ENCODE results near the gene C2CD4C. TPM values are rescaled to one million over a fixed set of nuclear protein-coding genes. Genes with fewer than 3 reads are reported as not detected.
"Not testable (repeated sequence)": the region's sequence is repeated elsewhere in the genome, so short reads cannot be mapped to it uniquely, and the experiment has no call there.

Gene C2CD4C
- total RNA-seq, 2 experiments from 2014 or later, result not detected

- H3K4me3 Mint-ChIP-seq; H3K36me3 Mint-ChIP-seq; H3K9me3 Mint-ChIP-seq; ATAC-seq (ENCODE audit: low read depth); DNase-seq; H3K27ac Mint-ChIP-seq; H3K4me1 Mint-ChIP-seq; POLR2A ChIA-PET: not testable (repeated sequence)
- peaks cover 37% of the 10 kb centered on the region for H3K27me3 Mint-ChIP-seq
Measured at GRCh38 chr19:381901-382300, 27.0 kb downstream of the C2CD4C start.

DNA sequence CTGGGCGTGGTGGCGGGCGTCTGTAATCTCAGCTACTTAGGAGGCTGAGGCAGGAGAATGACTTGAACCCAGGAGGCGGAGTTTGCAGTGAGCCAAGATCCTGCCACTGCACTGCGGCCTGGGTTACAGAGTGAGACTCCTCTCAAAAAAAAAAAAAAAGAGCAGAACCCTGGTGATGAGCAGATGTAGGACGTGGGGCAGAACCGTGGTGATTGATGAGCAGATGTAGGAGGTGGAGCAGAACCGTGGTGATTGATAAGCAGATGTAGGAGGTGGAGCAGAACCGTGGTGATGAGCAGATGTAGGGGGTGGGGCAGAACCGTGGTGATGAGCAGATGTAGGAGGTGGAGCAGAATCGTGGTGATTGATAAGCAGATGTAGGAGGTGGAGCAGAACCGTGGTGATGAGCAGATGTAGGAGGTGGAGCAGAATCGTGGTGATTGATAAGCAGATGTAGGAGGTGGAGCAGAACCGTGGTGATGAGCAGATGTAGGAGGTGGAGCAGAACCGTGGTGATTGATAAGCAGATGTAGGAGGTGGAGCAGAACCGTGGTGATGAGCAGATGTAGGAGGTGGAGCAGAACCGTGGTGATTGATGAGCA, 28.2 kb downstream of the C2CD4C start:
- H3K4me3 Mint-ChIP-seq; H3K9me3 Mint-ChIP-seq; H3K36me3 Mint-ChIP-seq; ATAC-seq (ENCODE audit: low read depth); POLR2A ChIA-PET; H3K27ac Mint-ChIP-seq; H3K4me1 Mint-ChIP-seq; DNase-seq: not testable (repeated sequence)
- peaks cover 27% of the 10 kb centered on the region for H3K27me3 Mint-ChIP-seq

DNA sequence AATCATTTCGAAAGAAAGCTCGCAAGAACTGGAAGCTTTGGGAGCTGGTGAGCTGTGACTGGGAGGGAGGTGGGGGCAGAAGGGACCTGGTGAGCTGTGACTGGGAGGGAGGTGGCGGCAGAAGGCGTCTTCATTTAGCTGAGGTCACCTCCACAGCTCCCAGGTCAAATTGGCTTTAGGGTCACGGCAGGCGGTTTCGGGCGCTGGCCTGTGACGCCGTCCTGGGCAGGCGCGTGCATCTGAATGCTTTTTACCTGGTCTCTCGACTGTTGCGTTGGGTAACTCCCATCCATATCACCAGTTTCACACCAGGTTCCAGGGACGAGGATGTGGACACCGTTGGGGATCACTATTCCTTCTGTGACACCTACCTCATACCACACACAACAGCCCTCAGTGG, 29.2 kb downstream of the C2CD4C start:
- POLR2A ChIA-PET, result no interaction called here
- no peak overlapping the region for H3K27ac Mint-ChIP-seq
- peaks cover 19% of the 10 kb centered on the region for H3K27me3 Mint-ChIP-seq
- H3K36me3 Mint-ChIP-seq, result no peaks in the 10 kb centered on the region
- peaks cover 9% of the 10 kb centered on the region for H3K4me1 Mint-ChIP-seq
- peaks cover 2% of the 10 kb centered on the region for H3K9me3 Mint-ChIP-seq
- no peak for ATAC-seq (ENCODE audit: low read depth)
- DNase-seq, result no peak
- no peak overlapping the region for H3K4me3 Mint-ChIP-seq

GRCh38 chr19:378706-379105, 30.2 kb downstream of the C2CD4C start:
- Mint-ChIP-seq H3K4me3 (no peak overlapping the region), H3K4me1 (peaks cover 9% of the 10 kb centered on the region), H3K27me3 (peaks cover 10% of the 10 kb centered on the region), H3K9me3 (peaks cover 2% of the 10 kb centered on the region), H3K36me3 (no peaks in the 10 kb centered on the region), H3K27ac (no peak overlapping the region)
- ATAC-seq (ENCODE audit: low read depth), result no peak
- no peak for DNase-seq
- POLR2A ChIA-PET, result no interaction called here

DNA sequence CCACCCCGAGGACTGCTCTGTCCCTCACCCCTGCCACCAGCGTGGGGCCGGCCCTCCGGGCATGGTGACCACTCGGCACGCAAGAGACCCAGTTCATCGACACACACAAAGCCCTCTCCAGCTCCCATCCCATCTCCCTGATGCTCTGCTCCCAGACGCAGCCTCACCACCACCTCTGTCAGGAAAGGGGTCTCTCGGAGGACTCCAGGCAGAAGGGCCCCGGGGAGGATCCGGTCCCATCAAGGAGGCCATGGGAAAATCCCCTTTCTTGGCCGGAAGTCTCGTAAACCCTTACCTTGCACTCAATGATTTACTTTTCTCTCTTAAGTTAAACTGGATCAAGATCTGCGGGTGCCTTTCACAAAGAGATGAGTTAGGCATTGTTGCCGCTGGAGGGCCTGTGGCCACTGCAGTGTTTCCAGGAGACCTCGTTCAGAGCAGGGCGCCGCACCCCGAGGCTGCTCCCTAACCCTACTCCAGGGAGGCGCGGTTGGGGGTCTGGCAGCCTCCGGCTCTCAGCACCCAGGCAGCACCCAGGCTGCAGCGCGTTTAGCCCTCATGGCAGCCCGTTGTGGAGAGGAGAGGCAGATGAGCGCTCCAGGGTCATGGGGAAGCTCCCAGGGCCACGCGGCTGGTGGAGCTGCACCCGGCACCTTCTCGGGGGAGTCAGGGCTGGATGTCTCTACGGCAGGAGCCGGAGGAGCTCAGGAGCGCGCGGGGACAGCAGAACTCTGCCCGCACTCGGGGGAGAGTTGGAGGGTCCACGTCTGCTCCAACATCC, 31.0 kb downstream of the C2CD4C start:
- no peak overlapping the region for H3K27ac Mint-ChIP-seq
- POLR2A ChIA-PET, result no interaction called here
- H3K9me3 Mint-ChIP-seq, result no peaks in the 10 kb centered on the region
- ATAC-seq (ENCODE audit: low read depth) (no peak), DNase-seq (no peak)
- H3K4me1 Mint-ChIP-seq, result peaks cover 6% of the 10 kb centered on the region
- no peak overlapping the region for H3K4me3 Mint-ChIP-seq
- no peaks in the 10 kb centered on the region for H3K36me3 Mint-ChIP-seq
- H3K27me3 Mint-ChIP-seq, result peaks cover 3% of the 10 kb centered on the region

GRCh38 chr19:376111-376470, 32.9 kb downstream of the C2CD4C start:
- Mint-ChIP-seq H3K27me3 (no peaks in the 10 kb centered on the region), H3K27ac (no peak overlapping the region), H3K9me3 (no peaks in the 10 kb centered on the region), H3K4me1 (no peaks in the 10 kb centered on the region), H3K4me3 (no peak overlapping the region), H3K36me3 (no peaks in the 10 kb centered on the region)
- ATAC-seq (ENCODE audit: low read depth) (no peak), DNase-seq (no peak)
- POLR2A ChIA-PET, result no interaction called here

DNA sequence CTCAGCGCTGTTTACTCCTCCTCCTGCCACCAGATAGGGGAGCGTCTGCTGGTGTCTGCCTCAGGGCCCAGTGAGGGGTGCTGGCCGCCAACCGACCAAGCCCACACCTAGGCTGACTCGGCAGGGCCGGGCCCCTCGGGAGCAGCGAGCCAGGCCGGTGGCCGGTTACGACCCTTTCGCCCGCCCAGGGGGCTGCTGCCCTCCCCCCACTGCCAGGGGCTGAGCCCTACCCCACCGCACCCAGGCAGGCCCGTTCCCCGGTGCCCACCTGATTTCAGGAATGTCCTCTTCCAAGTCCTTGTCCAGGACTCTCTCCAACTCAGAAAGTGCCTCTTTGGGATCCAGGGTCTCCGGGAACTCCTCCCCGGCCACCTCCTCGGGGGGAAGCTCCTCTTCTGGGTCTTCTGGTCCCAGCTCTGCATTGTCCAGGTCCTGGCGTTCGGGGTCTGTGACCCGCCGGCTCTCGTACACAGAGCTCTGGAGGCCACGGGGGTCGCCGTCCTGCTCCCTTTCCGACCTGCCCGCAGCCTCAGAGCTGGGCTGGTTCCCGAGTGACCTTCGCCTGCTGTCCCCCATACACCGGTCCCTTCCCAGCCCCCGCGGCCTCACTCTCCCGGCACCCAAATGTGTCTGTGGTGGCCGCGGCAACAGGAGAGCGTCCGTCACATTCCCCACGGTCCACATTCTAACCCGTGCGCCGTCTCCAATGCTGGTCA, 33.4 kb downstream of the C2CD4C start:
- DNase-seq, result no peak
- H3K36me3 Mint-ChIP-seq, result no peaks in the 10 kb centered on the region
- no peaks in the 10 kb centered on the region for H3K27me3 Mint-ChIP-seq
- POLR2A ChIA-PET, result no interaction called here
- H3K4me1 Mint-ChIP-seq, result no peaks in the 10 kb centered on the region
- H3K4me3 Mint-ChIP-seq, result no peak overlapping the region
- no peak for ATAC-seq (ENCODE audit: low read depth)
- H3K27ac Mint-ChIP-seq, result no peak overlapping the region
- no peaks in the 10 kb centered on the region for H3K9me3 Mint-ChIP-seq

DNA sequence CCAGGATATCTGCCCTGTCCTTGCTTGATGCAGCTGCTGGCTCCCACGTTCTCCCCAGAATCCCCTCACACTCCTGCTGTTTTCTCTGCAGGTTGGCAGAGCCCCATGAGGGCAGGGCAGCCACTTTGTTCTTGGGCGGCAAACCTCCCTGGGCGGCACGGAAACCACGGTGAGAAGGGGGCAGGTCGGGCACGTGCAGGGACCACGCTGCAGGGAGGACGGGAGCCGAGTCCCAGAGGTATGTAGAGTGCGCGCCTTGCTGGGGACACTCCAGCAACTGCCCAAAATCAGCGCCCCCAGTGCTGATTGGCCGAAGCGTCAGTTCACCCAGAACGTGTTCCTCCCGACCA, 34.1 kb downstream of the C2CD4C start:
- H3K9me3 Mint-ChIP-seq, result no peaks in the 10 kb centered on the region
- no peaks in the 10 kb centered on the region for H3K4me1 Mint-ChIP-seq
- DNase-seq, result peak; percentile 16
- no peaks in the 10 kb centered on the region for H3K36me3 Mint-ChIP-seq
- POLR2A ChIA-PET, result no interaction called here
- no peak for ATAC-seq (ENCODE audit: low read depth)
- H3K27me3 Mint-ChIP-seq, result no peaks in the 10 kb centered on the region
- H3K4me3 Mint-ChIP-seq, result no peak overlapping the region
- no peak overlapping the region for H3K27ac Mint-ChIP-seq

DNA sequence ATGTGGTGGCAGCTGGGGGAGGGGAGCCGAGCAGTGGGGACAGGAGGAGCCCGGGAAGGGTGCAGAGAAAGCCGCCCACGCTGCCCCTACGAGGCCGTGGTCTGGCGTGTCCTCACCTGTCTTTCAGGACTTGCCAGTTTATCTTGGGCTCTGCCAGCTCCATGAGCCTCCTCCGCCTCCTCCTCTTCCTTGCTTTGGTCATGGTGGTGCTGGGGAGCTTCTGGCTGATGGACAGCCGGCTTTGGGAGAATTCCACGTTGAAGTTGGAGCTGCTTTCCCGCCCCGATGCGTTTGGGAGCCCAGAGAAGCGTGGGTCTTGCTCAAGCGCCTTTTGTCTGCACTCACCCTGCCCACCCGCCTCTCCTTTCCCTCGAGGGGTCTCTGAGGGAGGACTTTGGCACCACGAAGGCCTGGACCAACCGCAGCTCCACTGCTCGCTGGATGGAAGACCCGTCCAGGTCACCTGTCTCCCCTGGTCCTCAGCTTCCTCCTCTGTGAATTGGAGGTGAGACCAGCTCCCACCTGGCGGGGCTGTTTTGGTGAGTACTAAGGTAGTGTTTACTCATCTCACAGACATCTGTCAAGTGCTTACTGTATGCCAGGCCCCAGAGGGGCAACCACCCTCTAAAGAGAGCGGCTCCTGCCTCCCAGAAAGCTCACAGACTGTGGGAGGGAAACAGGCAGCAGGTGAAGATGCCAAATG, 34.6 kb downstream of the C2CD4C start:
- no peaks in the 10 kb centered on the region for H3K27me3 Mint-ChIP-seq
- no peaks in the 10 kb centered on the region for H3K9me3 Mint-ChIP-seq
- DNase-seq (peak; percentile 26), ATAC-seq (ENCODE audit: low read depth) (no peak)
- H3K4me1 Mint-ChIP-seq, result no peaks in the 10 kb centered on the region
- no peak overlapping the region for H3K4me3 Mint-ChIP-seq
- no peak overlapping the region for H3K27ac Mint-ChIP-seq
- H3K36me3 Mint-ChIP-seq, result no peaks in the 10 kb centered on the region
- POLR2A ChIA-PET, result no interaction called here

DNA sequence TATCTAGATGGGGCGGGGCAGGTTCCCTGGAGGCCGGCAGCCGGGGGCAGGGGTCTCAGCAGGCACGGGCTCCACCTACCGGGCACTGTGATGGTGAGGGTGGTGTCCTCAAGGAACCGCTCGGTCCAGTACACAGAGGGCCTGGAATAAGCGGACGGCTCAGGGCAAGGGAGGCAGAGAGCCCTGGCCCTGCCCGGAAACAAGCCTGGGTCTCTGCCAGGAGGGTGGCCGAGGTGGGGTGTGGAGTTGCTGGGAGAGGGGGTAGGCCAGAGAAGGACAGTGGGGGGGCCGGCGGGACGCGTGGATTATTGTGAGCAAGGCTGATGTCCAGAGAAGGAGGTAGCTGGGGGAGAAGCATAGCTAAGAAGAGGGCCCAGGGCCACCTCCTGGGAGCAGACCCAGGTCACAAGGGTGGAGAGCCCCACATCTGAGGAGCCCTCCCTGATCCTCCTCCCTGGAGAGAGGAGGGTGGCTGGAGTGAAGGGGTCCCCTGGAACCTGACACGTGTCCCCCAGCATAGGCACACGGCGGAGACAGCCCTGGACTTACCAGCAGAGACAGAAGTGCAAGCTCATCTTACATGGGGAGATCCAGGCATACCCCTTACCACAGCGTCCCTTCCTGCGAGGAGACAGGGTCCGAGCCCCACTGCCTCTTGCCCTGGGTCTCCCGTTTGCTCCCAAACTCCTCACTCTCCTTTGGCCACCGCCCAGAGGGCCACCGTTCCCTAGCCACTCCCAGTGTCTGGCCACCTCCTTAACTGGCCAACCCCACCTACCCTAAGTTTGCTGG, 35.4 kb downstream of the C2CD4C start:
- Mint-ChIP-seq H3K4me1 (no peaks in the 10 kb centered on the region), H3K4me3 (no peak overlapping the region), H3K27me3 (no peaks in the 10 kb centered on the region), H3K36me3 (no peaks in the 10 kb centered on the region), H3K27ac (no peak overlapping the region), H3K9me3 (no peaks in the 10 kb centered on the region)
- ATAC-seq (ENCODE audit: low read depth) (no peak), DNase-seq (peak; percentile 22)
- POLR2A ChIA-PET, result no interaction called here

DNA sequence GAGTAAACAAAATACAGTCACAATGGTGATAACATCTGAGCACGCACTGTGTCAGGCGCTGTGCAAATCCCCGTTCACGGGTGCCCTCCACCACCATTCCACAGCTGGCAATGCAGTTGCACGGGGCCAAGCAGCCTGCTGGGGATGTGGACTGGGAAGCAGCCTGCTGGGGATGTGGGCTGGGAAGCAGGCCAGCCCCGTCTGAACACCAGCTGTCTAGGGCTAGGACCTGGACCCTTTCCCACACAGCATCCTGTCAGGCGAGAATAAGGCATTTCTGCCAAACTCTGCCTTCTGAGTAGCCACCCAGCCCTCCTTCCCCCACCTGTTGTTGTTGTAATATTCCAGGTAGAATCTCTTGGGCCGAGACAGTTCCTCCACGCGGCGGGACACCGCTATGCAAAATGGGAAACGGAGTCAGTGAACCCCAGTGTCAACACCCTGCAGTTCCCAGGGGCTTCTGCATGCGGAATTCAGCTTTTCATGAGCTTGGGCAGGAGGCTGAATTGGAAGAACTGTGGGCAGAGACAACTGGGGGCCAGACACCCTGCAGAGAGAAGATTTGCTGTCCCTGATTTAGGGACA, 36.5 kb downstream of the C2CD4C start:
- Mint-ChIP-seq H3K4me1 (no peaks in the 10 kb centered on the region), H3K27me3 (no peaks in the 10 kb centered on the region), H3K9me3 (no peaks in the 10 kb centered on the region), H3K4me3 (no peak overlapping the region), H3K27ac (no peak overlapping the region), H3K36me3 (no peaks in the 10 kb centered on the region)
- POLR2A ChIA-PET, result no interaction called here
- DNase-seq, result no peak
- no peak for ATAC-seq (ENCODE audit: low read depth)

- H3K27me3 Mint-ChIP-seq, result no peaks in the 10 kb centered on the region
Measured at GRCh38 chr19:371501-372168, 37.3 kb downstream of the C2CD4C start.

More at GRCh38 chr19:371501-372168, 37.3 kb downstream of the C2CD4C start:
- no peaks in the 10 kb centered on the region for H3K36me3 Mint-ChIP-seq
- H3K27ac Mint-ChIP-seq, result no peak overlapping the region
- H3K4me1 Mint-ChIP-seq, result no peaks in the 10 kb centered on the region
- ATAC-seq (ENCODE audit: low read depth) (no peak), DNase-seq (peak; percentile 5)
- no peaks in the 10 kb centered on the region for H3K9me3 Mint-ChIP-seq
- H3K4me3 Mint-ChIP-seq, result no peak overlapping the region
- POLR2A ChIA-PET, result interaction anchor here (0.5 kb wide), 1 partner anchor 24 kb away, joined by 3 read pairs; no protein-coding TSS in a partner anchor
